Mucosa of rectum (tissue), 2 donors: Measurements from ENCODE around the gene RNF215.

Source experiments
- H3K27ac ChIP-seq, 2 donors: one replicate each; pipeline ENCODE4 v1.7.0; 2013; ENCODE audit warnings: inconsistent platforms in 2 of 2, low read depth in 2 of 2, low read length in 2 of 2
- H3K27me3 ChIP-seq, 2 donors: one replicate each; pipeline ENCODE4 v1.7.0; 2013; ENCODE audit warnings: low read length in 2 of 2; ENCODE audit not compliant: control insufficient read depth in 2 of 2, insufficient read depth in 2 of 2
- H3K36me3 ChIP-seq, 2 donors: one replicate each; pipeline ENCODE4 v1.7.0; 2013; ENCODE audit warnings: low read length in 2 of 2; ENCODE audit not compliant: control insufficient read depth in 2 of 2, insufficient read depth in 2 of 2
- H3K4me1 ChIP-seq, 2 donors: one replicate each; pipeline ENCODE4 v1.7.0; 2013; ENCODE audit warnings: low read length in 2 of 2, mild to moderate bottlenecking in 1 of 2; ENCODE audit not compliant: control insufficient read depth in 2 of 2, insufficient read depth in 2 of 2
- H3K4me3 ChIP-seq, 2 donors: one replicate each; pipeline ENCODE4 v1.7.0; 2013; ENCODE audit warnings: low read length in 2 of 2
- H3K9ac ChIP-seq, 2 donors: one replicate each; pipeline ENCODE4 v1.7.0; 2013; ENCODE audit warnings: low read length in 2 of 2, low read depth in 1 of 2, mild to moderate bottlenecking in 1 of 2
- H3K9me3 ChIP-seq, 2 donors: one replicate each; pipeline ENCODE4 v1.7.0; 2013; ENCODE audit warnings: low read length in 2 of 2; ENCODE audit not compliant: control insufficient read depth in 2 of 2
- donor health status: healthy.
- donor health status: Normal muscosa, but diverticular disease.

RNF215 gene

DNA sequence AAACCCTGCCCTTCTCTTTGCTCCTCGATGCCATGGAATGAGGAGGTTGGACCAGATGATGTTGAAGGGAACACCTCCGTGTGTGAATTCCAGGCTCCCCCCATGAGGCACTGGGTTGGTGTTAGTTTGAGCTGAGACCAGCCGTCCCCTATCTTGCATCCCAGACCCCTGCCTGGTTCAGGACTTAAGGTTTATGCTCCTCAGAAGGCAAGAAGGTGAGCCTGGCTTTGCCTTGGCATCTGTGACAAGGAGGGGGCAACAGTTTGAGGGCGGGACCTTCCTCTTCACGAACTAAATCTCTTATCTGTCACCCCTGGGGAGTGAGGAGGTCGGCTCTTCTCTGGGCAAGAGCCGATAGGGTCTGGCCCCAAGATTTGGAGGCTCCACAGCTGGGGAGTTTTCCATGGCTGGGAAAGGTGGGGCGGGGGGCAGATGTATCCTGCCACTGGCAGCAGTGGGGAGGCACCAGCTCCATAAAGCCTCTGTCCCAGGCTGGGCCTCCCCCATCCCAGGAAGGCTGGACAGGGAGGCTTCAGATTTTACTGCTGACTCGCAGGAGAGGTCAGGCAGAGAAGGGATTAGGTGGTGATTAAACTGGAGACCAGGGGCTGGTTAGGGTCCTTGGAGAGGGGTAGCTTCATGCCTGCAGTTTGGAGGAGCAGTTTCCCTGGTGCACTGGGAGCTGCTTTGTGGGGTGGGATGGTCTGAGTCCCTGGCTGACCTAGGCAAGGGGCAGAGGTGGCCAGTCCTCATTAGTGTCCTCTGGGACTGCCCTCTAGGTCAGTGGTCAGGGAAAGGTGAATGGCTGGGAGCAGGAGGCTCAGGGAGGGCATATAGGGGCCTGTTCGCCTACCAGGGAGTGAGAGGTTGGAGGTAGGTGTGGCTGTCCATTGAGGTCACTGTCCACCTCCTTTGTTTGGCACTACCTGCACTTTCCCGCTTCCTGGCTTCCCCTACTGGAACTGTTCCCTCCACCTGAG lies 10.7 kb upstream of the RNF215 start:
- H3K27ac ChIP-seq = no peak overlapping the region
- peaks cover 10 to 12% of the 10 kb centered on the region in 2 donors for H3K4me1 ChIP-seq
- H3K9ac ChIP-seq = peak overlapping the region in 1 of 2 donors; percentile 40
- peaks cover 13 to 17% of the 10 kb centered on the region in 2 donors for H3K27me3 ChIP-seq
- H3K4me3 ChIP-seq = peak overlapping the region; percentile 47 to 63
- H3K9me3 ChIP-seq = no peaks in the 10 kb centered on the region
- no peaks in the 10 kb centered on the region for H3K36me3 ChIP-seq

DNA sequence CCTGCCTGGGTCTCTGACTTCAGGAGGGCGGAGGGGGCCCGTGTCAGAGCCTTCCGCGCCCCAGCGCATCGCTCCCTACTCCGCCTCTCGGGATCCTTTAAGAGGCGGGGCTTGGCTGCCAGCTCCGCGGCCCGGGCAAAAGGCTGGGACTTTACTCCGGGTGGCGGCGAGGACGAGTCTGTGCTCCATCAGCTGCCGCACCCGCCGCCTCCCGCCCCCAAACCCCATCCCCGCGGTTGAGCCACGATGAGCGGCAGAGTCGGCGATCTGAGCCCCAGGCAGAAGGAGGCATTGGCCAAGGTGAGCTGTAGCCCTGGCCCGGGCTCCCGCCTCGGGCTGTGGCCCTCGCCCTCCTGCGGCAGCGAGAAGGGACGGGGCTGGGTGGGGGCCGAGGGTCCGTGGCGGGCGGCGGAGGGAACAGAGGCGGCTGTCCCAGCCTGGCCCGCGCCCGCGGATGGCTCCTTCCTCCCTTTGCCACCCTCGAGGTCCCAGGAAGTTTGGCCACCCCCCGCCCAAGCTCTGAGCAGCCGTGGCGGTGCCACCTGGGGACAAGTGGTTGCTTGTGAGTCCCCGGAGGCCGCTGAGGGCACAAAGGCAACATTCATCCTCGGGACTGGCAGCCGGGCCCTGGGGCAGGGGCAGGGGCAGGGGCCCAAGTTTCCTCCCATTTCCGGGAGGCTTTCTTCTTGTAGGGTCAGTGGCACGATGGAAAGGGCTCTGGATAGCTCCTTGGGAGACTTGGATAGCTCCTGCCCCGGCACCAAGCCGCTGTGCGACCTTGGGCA lies 9.9 kb upstream of the RNF215 start, which contains the start of gene SEC14L2:
Gene SEC14L2 (plus strand): TSS at position 148 of the 785 bp plus-strand sequence. CDS start 99 bp downstream, at position 247.
- Histone ChIP-seq H3K4me1 (peaks cover 10 to 12% of the 10 kb centered on the region in 2 donors), H3K4me3 (peak within 1 kb of the TSS; percentile 47 to 63), H3K27me3 (peaks cover 13 to 17% of the 10 kb centered on the region in 2 donors), H3K27ac (no peak within 1 kb of the TSS), H3K9ac (peak within 1 kb of the TSS in 1 of 2 donors; percentile 40), H3K36me3 (no peaks in the 10 kb centered on the region), H3K9me3 (no peaks in the 10 kb centered on the region)

DNA sequence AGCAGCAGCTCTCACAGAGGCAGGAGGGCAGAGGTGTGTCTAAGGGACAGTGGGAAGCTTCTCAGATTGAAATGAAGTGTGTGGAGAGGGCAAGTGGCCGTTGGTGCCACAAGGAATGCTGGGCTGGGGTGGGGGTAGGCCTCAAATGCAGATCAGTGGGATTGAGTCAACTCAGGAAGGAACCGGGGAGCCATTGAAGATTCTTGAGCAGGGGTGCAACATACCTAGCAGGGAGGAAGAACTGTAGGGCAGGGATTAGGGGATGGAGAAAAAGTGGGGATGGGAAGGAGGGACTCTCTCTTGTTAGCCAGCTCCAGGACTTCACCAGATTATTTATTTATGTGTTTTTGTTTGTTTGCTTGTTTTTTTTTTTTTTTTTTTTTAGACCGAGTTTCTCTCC lies 6.7 kb upstream of the RNF215 start:
- H3K27ac ChIP-seq = no peak overlapping the region
- H3K36me3 ChIP-seq = no peaks in the 10 kb centered on the region
- peaks cover 12 to 13% of the 10 kb centered on the region in 2 donors for H3K27me3 ChIP-seq
- H3K9me3 ChIP-seq = no peaks in the 10 kb centered on the region
- peaks cover 10 to 12% of the 10 kb centered on the region in 2 donors for H3K4me1 ChIP-seq
- H3K4me3 ChIP-seq = no peak overlapping the region
- no peak overlapping the region for H3K9ac ChIP-seq

DNA sequence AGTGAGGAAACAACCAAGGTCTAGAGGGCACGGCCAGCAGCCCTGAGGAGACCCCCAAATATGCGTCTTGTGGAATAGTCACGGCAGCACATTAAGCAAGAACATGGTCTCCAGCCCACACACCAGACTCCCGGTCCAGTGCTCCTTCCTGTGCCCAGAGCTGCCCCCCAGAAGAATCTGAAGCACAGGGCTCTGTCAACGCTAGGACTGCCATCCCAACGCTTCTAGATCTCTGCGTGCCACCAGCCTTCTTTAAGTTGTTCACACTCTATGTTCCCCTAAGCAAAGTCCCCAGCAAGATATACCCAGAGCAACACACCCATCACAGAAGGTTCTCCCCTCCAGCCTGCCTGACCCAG lies 6.1 kb upstream of the RNF215 start:
- no peak overlapping the region for H3K27ac ChIP-seq
- no peaks in the 10 kb centered on the region for H3K9me3 ChIP-seq
- peaks cover 10 to 12% of the 10 kb centered on the region in 2 donors for H3K27me3 ChIP-seq
- H3K9ac ChIP-seq = no peak overlapping the region
- H3K4me3 ChIP-seq = no peak overlapping the region
- peaks cover 10 to 12% of the 10 kb centered on the region in 2 donors for H3K4me1 ChIP-seq
- H3K36me3 ChIP-seq = no peaks in the 10 kb centered on the region

DNA sequence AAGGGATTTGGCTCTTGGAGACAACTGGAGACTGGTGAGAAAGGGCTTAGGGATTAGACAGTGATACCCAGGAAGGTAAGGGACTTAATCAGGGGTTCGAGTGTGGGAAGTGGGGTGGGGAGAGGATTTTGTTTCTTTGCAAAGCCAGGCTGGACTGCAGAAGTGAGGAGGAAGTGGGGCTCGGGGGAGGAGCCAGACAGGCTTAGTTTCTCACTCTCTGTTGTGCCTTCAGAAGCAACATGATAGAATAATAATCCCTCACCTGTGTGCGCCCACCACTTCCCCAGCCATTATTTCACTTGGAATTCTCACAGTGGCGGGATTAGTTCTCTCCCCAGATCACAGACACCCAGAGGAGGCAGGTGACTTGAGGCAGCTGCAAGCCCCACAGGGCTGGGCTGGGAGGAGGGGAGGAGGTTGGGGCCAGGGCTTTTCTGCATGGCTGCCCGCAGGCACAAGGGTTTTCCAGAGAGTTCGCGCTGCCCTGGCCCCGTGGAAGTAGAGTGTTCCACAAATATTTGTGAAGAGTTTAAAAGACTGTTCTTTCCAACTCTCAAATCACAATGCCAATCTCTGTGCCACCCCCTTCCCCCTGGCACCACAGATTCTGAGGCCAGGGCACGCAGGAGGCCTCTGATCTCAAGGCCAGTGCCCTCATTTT lies 5.6 kb upstream of the RNF215 start:
- no peak overlapping the region for H3K9ac ChIP-seq
- no peaks in the 10 kb centered on the region for H3K9me3 ChIP-seq

DNA sequence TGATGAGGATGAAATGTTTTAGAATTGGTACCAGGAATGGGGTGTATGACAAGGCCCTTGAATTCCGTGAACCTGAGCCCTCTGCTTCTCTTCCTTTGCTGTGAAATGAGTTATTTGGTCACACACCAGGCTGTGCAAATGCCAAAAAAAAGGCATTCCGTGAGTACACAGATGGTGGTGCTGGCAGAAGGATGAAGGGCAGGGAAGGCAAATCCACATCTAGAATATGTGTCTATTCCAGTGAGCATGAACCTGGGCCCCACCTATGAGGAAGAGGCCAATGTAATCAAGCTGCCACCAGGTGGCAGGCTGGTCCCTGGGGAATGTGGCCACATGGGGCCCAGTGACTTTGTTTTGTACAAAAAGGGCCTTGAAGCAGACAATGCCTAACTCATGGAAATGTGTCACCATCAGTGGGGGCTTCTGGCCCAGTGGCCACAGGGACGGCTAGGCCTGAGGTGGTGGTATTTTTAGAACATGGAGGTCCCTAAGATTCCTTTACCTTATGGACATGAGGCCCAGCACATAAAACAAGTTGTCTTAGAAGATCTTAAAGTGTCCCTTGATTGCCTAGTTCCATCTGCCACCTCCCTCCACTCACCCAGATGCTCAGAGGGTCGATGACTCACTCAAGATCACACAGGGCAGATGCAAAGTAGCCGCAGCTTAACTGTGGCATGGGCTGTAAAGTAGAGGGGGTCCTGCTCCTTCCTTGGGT lies 3.9 kb upstream of the RNF215 start:
- H3K4me3 ChIP-seq = no peak overlapping the region
- H3K36me3 ChIP-seq = no peaks in the 10 kb centered on the region
- peak overlapping the region in 1 of 2 donors; percentile 38 for H3K9ac ChIP-seq
- no peaks in the 10 kb centered on the region for H3K9me3 ChIP-seq
- peaks cover 7 to 10% of the 10 kb centered on the region in 2 donors for H3K4me1 ChIP-seq
- no peak overlapping the region for H3K27ac ChIP-seq
- H3K27me3 ChIP-seq = peaks cover 0 to 4% of the 10 kb centered on the region in 2 donors

More for the DNA sequence above, 5.6 kb upstream of the RNF215 start:
- H3K36me3 ChIP-seq = no peaks in the 10 kb centered on the region
- H3K4me3 ChIP-seq = no peak overlapping the region
- no peak overlapping the region for H3K27ac ChIP-seq
- peaks cover 6 to 9% of the 10 kb centered on the region in 2 donors for H3K27me3 ChIP-seq
- peaks cover 6 to 10% of the 10 kb centered on the region in 2 donors for H3K4me1 ChIP-seq

DNA sequence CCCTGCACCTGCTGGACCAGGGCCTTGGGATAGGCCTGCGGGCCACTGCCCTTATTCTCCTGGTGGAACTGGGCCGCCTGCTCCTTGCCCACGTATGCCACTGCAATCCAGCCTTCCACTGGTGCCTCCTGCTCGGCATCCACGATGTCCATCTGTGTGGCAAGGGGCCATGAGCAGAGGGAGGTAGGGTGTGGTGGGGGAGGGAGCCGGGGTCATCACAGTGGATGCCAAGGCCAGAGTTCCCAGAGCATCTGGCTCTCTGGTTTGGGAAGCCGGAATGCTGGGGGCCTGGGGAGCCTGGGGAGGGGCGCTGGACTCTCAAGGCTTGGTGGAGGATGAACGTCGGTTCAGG lies 627 bp downstream of the RNF215 start:
- Histone ChIP-seq H3K36me3 (no peaks in the 10 kb centered on the region), H3K27ac (no peak overlapping the region), H3K27me3 (no peaks in the 10 kb centered on the region), H3K4me1 (peaks cover 7 to 10% of the 10 kb centered on the region in 2 donors), H3K9ac (peak overlapping the region; percentile 63 to 71), H3K9me3 (no peaks in the 10 kb centered on the region), H3K4me3 (peak overlapping the region; percentile 71 to 73)

DNA sequence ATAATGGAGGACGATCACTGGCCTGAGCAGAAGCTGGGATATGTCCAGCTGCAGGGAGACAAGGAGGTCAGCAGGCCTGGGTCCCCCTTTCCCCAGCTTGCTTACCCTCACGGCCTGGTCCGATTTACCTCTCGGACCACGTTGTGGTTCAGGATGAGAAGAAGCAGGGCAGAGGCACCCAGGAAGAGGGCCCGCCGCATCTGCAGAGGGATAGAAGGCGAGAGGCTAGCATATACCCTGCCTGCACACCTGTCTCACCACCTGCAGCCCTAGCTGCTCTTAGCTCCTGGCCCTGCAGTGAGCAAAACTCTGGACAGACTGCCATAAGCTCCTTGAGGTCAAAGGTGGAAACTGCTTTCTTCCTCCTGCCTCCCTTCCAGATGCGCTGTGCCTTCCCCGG lies 1.3 kb downstream of the RNF215 start:
- H3K9me3 ChIP-seq = no peaks in the 10 kb centered on the region
- no peaks in the 10 kb centered on the region for H3K27me3 ChIP-seq
- peaks cover 7 to 10% of the 10 kb centered on the region in 2 donors for H3K4me1 ChIP-seq
- no peak overlapping the region for H3K9ac ChIP-seq
- no peaks in the 10 kb centered on the region for H3K36me3 ChIP-seq
- peak overlapping the region in 1 of 2 donors; percentile 73 for H3K4me3 ChIP-seq
- H3K27ac ChIP-seq = no peak overlapping the region

DNA sequence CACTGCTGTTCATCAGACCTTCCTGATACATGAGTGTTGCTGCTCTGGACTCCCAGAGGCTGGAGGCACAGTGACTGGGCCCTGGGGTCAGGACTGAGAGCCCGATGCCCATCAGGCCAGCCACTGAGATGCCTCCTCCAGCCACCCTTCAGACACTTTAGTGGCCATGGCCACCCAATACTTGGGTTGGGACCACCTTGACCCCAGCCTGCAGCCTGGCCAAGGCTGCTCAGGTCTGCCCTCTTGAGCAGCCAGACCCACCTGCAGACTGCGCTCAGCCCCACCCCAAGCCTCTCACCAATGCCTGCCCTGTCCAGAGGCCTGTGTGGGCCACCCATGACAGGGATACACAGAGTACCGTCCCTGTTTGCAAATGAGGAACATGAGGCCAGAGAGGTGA lies 4.2 kb downstream of the RNF215 start:
- H3K9ac ChIP-seq = no peak overlapping the region
- H3K4me1 ChIP-seq = peaks cover 7 to 10% of the 10 kb centered on the region in 2 donors
- H3K9me3 ChIP-seq = no peaks in the 10 kb centered on the region
- H3K4me3 ChIP-seq = no peak overlapping the region
- H3K27ac ChIP-seq = no peak overlapping the region
- no peaks in the 10 kb centered on the region for H3K36me3 ChIP-seq
- no peaks in the 10 kb centered on the region for H3K27me3 ChIP-seq
